Panc1 (cell line): Measurements from ENCODE around the gene OPN1SW.

Experiments used
- CTCF ChIP-seq: fragments of 450-650 bp; IDR thresholded peaks from 2 replicates; pipeline ENCODE4 v1.5.1; 2017; ENCODE audit warnings: mild to moderate bottlenecking
- POLR2AphosphoS5 ChIP-seq: IDR thresholded peaks from 2 replicates; pipeline ENCODE4 v1.6.1; 2012; ENCODE audit warnings: mild to moderate bottlenecking, low read depth, low read length, moderate library complexity
- TCF7L2 ChIP-seq: IDR thresholded peaks from 2 replicates; pipeline ENCODE4 v1.6.1; 2011; ENCODE audit warnings: mild to moderate bottlenecking, low read depth, low read length, inconsistent platforms

- TF ChIP-seq CTCF (no peak), TCF7L2 (no peak), POLR2AphosphoS5 (no peak)
Measured at GRCh38 chr7:128821724-128822123, 46.1 kb upstream of the OPN1SW start.
